Mammary epithelial cell (primary cell): ENCODE data around the gene MTM1.
A peak's percentile ranks its signal among the peaks of the same experiment; 100 is the strongest.

Experiments
- CTCF ChIP-seq, 2 donors: IDR thresholded peaks in 1 of 2; conservative IDR thresholded peaks in 1 of 2; 2 replicates each; pipeline ENCODE4 v1.5.1; 2011 to 2012; ENCODE audit warnings: inconsistent platforms in 2 of 2, low read length in 2 of 2, mild to moderate bottlenecking in 2 of 2, control low read depth in 1 of 2, low read depth in 1 of 2; ENCODE audit not compliant: insufficient read depth in 1 of 2; ENCODE audit errors: extremely low read depth in 1 of 2
- EZH2 ChIP-seq: IDR thresholded peaks from 2 replicates; pipeline ENCODE4 v1.6.1; 2012; ENCODE audit warnings: low read length, inconsistent platforms, borderline replicate concordance

GRCh38 chrX:150683536-150684146, 115.2 kb downstream of the MTM1 start:
- TF ChIP-seq CTCF (conservative IDR thresholded peaks at IDR 0.05 in 1 of 2, IDR thresholded peaks at IDR 0.05 in 1 of 2; ENCODE audit: extremely low read depth in 1 of 2, insufficient read depth in 1 of 2, low read depth in 1 of 2, low read length in 2 of 2), result peak; percentile 34 to 53
- no peak for TF ChIP-seq EZH2
